H7 (cell line): ENCODE data around the gene FTO. TPM values are rescaled to one million over a fixed set of nuclear protein-coding genes. Genes with fewer than 3 reads are reported as not detected.

Experiments used
- DNase-seq: peaks from one replicate; pipeline ENCODE4 v3.0.0; 2012
- H3K27me3 ChIP-seq: 2 replicates; pipeline ENCODE4 v1.6.0; 2011; ENCODE audit warnings: mild to moderate bottlenecking, low read length; ENCODE audit not compliant: control insufficient read depth, insufficient read depth
- H3K36me3 ChIP-seq: replicated peaks from 2 replicates; pipeline ENCODE4 v1.5.1; 2011; ENCODE audit warnings: low read length; ENCODE audit not compliant: control insufficient read depth, insufficient read depth
- H3K4me3 ChIP-seq: 2 replicates; pipeline ENCODE4 v1.5.1; 2011; ENCODE audit warnings: low read depth, mild to moderate bottlenecking, control low read depth, low read length, moderate library complexity; ENCODE audit not compliant: insufficient read depth
- total RNA-seq: library from RNA; depleted of rRNA; stranded (reverse); fragments of >200 nt; shearing (Covaris generic); gene quantifications from 2 replicates; pipeline ENCODE4 v1.2.3, GENCODE V29; 2014

FTO gene
- total RNA-seq, 1 experiment from 2014 or later = 55.3 TPM

DNA sequence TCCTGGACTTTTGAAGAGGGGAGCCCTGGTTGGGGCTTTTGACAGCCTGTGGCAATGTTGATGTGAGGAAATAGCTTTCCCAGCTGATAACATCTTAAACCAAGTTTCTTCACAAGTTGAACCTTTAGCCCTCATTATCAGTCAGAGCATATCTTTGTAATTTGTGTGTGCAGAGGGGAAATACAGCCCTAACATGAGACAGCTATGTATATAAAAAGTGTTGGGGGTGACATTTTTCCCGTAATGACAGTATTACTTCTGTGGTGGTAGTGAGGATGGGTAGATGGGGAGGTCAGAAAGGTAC is 221.1 kb downstream of the FTO start:
- Histone ChIP-seq H3K4me3 (no peak overlapping the region), H3K36me3 (no peaks in the 10 kb centered on the region), H3K27me3 (no peaks in the 10 kb centered on the region)
- no peak for DNase-seq

DNA sequence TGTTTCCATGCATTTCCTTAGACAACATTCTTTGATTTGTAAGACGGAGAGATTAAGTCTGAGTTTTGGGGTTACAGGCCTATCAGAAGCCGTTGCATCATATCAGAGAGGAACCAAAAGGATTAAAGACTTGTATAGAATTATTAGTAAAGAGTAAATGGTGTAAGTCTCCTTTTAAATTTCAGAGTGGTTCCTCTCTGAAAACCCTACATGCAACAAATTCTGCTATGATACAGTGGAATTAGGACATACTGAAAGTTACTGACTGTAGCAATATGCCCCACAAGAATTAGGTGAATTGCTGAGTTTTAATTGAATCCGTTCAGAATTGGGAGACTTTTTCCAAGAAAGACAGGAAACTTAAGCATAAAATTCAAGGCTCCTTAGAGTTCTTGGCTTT is 221.6 kb downstream of the FTO start:
- no peaks in the 10 kb centered on the region for H3K27me3 ChIP-seq
- DNase-seq = no peak
- no peak overlapping the region for H3K4me3 ChIP-seq
- H3K36me3 ChIP-seq = no peaks in the 10 kb centered on the region

DNA sequence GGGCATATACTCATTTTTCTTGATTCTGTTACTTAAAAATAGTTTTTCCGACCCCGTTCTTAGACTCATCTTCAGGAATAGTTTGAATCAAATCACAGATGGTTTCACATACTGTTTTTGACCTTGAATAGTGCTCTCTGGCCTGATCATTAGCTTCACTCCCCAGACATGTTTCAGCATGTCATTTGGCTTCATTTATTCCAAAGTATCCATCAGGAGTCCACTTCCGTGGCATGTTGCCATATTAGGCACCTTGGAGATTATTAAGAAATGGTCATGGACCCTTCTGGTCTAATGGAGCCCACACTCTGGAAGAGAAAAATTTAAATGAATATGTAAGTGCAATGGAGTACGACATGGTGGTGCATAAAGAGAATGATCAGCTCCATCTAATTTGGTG is 222.3 kb downstream of the FTO start:
- no peaks in the 10 kb centered on the region for H3K27me3 ChIP-seq
- DNase-seq = no peak
- H3K4me3 ChIP-seq = no peak overlapping the region
- no peaks in the 10 kb centered on the region for H3K36me3 ChIP-seq

DNA sequence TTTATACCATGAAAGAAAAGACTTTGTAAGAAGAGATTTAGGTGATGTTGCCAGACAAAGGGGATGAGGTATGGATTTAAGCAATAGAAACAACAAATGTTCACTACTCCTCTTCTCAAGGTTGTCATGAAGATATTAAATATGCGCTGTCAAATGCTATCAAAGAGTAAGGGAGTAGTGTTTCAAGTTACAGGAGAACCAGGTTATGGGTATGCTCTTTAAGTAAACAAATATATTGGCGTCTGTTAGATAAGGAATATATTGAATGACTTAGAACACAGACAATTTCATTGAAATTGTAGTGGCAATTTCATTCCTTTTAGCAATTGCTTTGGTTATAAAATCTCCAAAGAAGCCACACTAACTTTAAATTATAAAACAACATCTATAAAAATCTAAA is 229.0 kb downstream of the FTO start:
- Histone ChIP-seq H3K36me3 (no peaks in the 10 kb centered on the region), H3K4me3 (no peak overlapping the region), H3K27me3 (no peaks in the 10 kb centered on the region)
- no peak for DNase-seq

DNA sequence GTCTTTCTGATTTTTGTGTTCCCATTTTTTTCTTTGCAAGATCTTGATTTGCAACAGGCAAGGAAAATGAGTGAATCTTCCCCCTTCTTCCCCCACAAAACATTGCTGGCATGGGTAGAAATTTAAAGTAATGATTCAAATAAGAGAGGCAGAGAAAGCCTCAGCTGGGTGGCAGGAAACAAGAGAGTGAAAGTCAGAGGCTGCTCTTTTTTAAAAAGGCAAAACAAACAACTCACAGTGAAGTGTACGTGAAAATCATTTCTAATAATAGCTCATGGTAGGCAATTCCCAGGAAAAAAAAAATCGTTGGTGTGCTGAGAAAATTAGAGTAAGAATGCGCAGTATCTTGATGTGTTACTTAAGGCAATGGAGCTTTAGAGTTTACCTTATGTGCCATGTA is 229.5 kb downstream of the FTO start:
- H3K27me3 ChIP-seq = no peaks in the 10 kb centered on the region
- no peak for DNase-seq
- no peaks in the 10 kb centered on the region for H3K36me3 ChIP-seq
- no peak overlapping the region for H3K4me3 ChIP-seq

DNA sequence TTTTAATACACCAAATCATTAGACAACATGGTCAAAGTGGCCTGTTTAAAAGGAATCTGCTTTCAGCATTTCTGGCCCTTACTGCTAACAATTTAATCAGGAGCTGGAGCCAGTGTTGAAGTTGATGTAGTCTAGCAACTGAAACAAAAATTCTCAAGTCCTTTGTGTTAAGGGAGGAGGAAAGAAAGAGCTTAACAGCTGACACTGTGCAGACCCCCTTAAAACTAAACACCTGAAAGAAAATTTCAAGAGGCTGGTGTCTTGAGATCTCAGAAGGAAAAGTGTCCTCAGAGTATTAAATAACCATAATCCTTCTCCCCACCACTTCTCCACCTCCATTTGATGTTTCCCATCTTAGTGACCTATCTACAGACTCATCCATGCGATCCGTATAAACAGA is 232.1 kb downstream of the FTO start:
- DNase-seq = no peak
- no peak overlapping the region for H3K4me3 ChIP-seq
- H3K36me3 ChIP-seq = no peaks in the 10 kb centered on the region
- no peaks in the 10 kb centered on the region for H3K27me3 ChIP-seq

DNA sequence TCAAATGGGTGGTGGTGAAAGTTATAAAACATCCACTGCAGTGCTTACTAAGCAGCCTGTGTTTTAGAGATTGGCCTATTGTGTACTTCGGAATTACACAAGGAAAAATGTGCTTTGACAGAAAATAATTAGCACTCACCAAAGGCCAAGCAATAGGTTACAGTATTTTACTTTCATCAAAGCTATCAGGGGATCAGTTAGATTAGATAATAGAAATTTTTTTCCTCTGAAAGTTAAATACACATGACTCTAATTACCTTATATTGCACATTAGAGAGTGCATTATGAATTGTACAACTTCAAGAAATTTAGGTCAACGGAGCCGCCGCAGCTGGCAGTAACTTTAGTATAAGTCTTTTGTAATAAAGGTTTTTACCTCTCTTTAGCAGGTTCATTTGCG is 232.6 kb downstream of the FTO start:
- Histone ChIP-seq H3K4me3 (no peak overlapping the region), H3K27me3 (no peaks in the 10 kb centered on the region), H3K36me3 (no peaks in the 10 kb centered on the region)
- DNase-seq = no peak

DNA sequence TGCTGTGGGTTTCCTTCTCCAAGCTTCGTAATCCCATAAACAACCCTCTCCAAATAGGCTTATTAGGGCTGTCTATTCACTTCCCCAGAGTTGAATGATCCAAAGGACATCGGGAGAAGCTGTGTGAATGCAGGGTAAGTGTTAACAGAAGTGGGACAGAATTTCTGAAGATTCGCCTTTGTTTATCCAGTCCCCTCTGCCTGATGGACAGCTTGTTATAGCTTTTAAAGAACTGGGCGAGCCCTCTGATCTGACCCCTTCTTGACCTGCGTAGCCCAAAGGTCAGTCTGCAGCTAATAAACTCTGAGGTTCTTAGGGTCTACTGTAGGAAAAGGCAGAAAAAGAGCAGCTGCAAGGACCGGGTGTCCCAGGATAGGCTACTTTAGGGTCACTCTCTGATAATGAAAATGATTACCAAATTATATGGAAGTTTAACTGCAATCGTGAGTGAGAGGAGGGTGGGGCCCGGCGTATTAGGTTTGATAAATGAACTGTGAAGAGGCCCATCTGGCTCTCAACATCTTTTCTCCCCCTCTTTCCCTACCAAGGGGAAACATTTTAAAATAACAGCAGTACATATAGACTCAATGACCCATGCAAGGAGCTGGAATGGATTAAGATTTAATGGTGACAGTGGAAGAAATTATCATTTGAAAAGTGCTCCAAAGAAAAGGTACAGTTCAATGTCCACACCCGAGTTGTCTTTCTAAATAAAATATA is 233.4 kb downstream of the FTO start:
- Histone ChIP-seq H3K4me3 (no peak overlapping the region), H3K36me3 (no peaks in the 10 kb centered on the region), H3K27me3 (no peaks in the 10 kb centered on the region)
- no peak for DNase-seq

DNA sequence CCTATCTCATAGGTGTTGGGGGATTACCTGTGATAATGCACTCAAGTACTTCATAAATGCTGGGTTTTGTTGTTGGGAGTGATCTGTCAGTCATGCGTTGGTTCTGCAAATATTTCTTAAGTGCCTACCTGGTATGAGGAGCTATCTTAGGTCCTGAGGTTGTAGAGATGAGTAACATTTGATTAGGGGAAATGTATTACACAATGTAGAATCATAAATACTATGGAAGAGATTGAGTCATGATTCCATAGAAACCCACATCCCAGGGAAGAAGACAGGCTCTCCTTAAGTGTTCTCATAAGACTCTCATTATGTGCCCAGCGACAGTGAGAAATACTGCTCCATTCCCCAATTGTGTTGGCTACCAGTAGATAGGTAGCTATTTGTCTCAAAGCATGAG is 240.1 kb downstream of the FTO start:
- Histone ChIP-seq H3K36me3 (no peaks in the 10 kb centered on the region), H3K4me3 (no peak overlapping the region), H3K27me3 (no peaks in the 10 kb centered on the region)
- DNase-seq = no peak

DNA sequence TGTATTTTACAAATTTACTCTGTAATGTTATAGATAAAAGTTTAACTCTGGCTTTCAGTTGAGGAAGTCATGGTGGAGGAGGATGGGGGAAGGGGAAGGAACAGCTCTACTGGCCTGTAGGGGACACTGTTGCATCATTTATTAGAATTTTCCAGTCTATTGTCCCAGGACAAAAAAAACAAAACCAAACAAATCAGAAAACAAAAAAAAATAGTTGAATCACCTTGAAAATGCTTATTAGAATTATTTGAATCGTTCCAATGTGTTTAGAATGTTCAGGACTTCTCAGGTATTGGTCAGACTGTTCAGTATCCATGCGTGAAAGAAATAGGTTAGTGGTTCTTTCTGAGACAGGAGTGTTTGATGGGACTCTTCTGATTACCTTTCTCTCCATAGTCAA is 242.0 kb downstream of the FTO start:
- no peaks in the 10 kb centered on the region for H3K27me3 ChIP-seq
- H3K36me3 ChIP-seq = no peaks in the 10 kb centered on the region
- H3K4me3 ChIP-seq = no peak overlapping the region
- peak; percentile 46 for DNase-seq

DNA sequence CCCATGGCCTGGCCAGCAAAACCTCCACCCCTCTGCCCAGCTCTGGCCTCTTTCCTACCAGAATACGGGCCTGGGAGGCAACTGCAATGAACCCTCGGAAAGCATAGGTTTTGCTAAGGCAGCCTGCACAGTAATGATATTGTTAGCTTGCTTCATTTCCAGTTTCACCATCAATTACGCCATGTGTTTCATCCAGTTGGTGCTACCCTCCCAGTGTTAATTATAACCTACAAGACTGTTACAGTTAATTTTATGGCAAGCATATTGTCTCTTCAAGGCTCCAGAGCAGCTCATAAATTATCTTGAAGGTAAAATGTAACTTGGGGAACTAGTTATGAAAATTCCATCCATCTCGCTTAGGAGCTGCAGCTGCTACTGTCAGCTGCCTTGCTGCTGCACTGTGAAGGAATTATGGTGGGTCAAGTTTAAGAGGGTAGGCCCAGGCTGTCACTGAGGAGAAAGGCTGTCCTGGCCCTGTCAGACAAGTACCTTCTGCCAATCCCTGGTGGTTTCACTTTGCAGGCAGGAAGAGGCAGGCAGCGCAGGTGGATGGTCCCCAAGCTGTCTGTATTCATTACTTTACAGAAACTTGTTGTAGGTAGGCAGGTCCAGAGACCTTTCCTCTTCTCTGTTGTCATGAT is 242.9 kb downstream of the FTO start:
- Histone ChIP-seq H3K4me3 (no peak overlapping the region), H3K27me3 (no peaks in the 10 kb centered on the region), H3K36me3 (no peaks in the 10 kb centered on the region)
- DNase-seq = no peak

DNA sequence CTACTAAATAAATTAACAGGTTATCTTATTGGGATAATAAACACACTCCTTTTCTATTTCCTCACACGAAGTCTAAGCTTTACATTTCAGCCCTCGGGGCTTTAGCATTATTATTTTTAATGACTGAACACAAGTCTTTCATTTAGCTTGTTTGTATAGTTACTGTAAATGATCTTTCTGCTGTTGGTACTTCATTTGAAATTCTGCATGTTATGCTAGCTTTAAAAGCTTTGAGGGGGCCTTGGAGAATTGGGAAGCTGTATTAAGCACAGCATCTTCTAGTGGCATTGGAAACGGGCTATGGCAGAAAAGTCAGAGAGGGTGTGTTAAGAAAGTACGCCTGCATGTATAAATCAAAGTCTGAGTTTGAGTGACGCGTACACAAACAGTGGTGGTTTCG is 243.7 kb downstream of the FTO start:
- Histone ChIP-seq H3K36me3 (no peaks in the 10 kb centered on the region), H3K27me3 (no peaks in the 10 kb centered on the region), H3K4me3 (no peak overlapping the region)
- DNase-seq = no peak

DNA sequence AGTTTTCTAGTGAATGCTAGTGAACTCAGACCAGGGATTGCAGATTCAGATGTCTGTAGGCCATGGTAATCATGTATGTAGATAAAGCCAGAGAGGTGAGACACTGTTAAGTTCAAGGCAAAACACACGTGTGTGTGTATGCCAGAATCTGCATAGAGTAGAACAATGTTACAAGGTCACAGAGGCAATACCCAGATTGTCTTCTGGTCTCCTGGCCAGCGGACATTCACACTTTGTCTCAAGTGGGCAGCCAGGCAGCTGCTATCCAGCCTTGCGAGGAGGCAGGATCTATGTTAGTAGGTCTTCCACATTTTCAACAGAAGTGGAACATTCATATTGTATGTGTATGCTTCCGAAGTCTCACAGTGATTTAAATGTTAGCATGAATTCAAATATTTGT is 244.4 kb downstream of the FTO start:
- Histone ChIP-seq H3K27me3 (no peaks in the 10 kb centered on the region), H3K36me3 (no peaks in the 10 kb centered on the region), H3K4me3 (no peak overlapping the region)
- DNase-seq = no peak

DNA sequence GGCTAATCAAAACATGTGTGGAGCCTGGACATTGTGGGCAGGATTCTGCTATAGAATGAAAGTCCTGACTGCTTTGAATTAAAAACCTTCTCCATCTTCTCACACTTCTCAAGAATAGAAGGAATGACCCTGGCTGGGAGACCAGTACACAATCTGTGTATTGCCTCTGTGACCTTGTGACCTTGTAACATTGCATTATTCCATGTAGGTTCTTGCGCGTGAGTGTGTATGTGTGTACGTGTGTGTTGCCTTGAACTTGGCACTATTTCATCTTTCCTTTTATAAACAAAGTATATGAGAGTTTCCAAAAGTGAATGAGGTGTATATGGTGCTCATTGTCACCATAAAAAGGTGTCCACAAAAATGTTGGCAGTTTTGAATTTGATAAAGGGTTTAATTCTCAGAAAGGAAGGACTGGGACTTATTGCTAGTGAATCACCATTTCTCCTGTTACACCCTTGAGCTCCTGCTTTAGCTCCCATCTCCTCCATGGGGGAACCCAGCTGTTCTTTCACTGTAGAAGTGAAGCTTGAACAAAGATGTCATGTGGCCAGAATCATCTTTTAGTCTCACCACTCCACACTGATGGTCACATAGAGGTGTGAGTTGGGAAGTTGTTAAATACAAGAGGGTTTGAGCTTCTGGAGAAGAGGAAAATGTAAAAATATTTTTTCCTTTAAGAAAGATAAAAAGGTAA is 244.9 kb downstream of the FTO start:
- DNase-seq = no peak
- H3K36me3 ChIP-seq = no peaks in the 10 kb centered on the region
- H3K27me3 ChIP-seq = no peaks in the 10 kb centered on the region
- H3K4me3 ChIP-seq = no peak overlapping the region

DNA sequence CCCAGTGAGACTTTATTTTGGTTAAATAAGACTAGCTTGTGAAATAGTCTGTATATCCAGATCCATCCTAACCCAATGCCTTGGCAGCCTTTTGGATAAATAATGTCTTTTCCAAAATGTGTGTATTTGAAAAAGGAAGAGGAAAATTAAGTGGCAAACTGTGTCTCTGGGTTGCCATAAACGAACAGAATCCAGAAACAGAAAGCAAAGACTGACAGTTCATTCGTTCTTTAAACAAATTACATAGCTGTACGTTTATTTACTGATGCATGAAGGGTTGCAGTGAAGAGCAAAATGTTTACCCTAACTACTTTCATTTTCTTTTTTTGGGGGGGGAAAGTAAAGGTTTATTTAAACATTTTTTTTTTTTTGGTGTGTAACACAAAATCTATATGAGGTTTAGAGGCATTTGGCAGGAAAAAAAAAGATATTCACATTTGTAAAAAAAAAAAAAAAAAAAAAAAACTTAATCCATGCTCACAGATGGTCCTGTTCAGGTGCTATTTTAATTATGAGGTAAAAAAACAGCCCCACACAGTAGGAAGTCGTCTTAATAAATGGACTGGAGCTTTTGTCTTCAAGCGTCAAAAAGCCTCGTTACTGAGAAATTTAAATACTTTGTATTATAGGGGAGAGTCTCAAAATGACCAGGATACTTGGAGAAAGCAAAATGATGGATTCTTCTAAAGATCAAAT is 245.9 kb downstream of the FTO start:
- Histone ChIP-seq H3K4me3 (no peak overlapping the region), H3K36me3 (no peaks in the 10 kb centered on the region), H3K27me3 (no peaks in the 10 kb centered on the region)
- no peak for DNase-seq
